Measurements from ENCODE around the gene CEP152. TPM values are rescaled to one million over a fixed set of nuclear protein-coding genes. Genes with fewer than 3 reads are reported as not detected.

The CEP152 gene
- total and polyA plus RNA-seq, 4 donors = 0.30 to 9.7 (median 3.5) TPM

- Histone ChIP-seq H3K27me3 (ENCODE audit: control insufficient read depth in 4 of 4, insufficient read depth in 4 of 4, low read length in 3 of 4) (no peaks in the 10 kb centered on the region), H3K4me1 (ENCODE audit: control insufficient read depth in 4 of 4, insufficient read depth in 4 of 4, low read length in 3 of 4) (no peaks in the 10 kb centered on the region), H3K36me3 (ENCODE audit: control insufficient read depth in 4 of 4, insufficient read depth in 3 of 4, low read depth in 1 of 4, low read length in 3 of 4) (no peaks in the 10 kb centered on the region), H3K27ac (ENCODE audit: low read depth in 1 of 2, low read length in 2 of 2) (no peak overlapping the region), H3K9me3 (ENCODE audit: control insufficient read depth in 4 of 4, low read length in 3 of 4) (no peaks in the 10 kb centered on the region), H3K9ac (ENCODE audit: low read depth in 1 of 2, low read length in 2 of 2) (no peak overlapping the region), H3K4me3 (ENCODE audit: low read depth in 1 of 3, low read length in 3 of 3) (no peak overlapping the region)
- no peak for DNase-seq (ENCODE audit: low spot score)
- TF ChIP-seq, protein P1, sequence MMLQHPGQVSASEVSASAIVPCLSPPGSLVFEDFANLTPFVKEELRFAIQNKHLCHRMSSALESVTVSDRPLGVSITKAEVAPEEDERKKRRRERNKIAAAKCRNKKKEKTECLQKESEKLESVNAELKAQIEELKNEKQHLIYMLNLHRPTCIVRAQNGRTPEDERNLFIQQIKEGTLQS (IDR thresholded peaks at IDR 0.05) = no peak
- TF ChIP-seq EGR1 (IDR thresholded peaks at IDR 0.05; ENCODE audit: low read depth in 2 of 2) = no peak
- TF ChIP-seq HNF4G (IDR thresholded peaks at IDR 0.05) = no peak
- TF ChIP-seq GABPA (IDR thresholded peaks at IDR 0.05 in 1 of 2, conservative IDR thresholded peaks at IDR 0.05 in 1 of 2) = no peak
- TF ChIP-seq JUND (IDR thresholded peaks at IDR 0.05) = no peak
- no peak for TF ChIP-seq REST (IDR thresholded peaks at IDR 0.05)
- TF ChIP-seq FOXA1 (IDR thresholded peaks at IDR 0.05) = no peak
- TF ChIP-seq FOXA2 (IDR thresholded peaks at IDR 0.05) = no peak
- no peak for TF ChIP-seq HNF4A (conservative IDR thresholded peaks at IDR 0.05)
- TF ChIP-seq NR2F2 (IDR thresholded peaks at IDR 0.05) = no peak
- TF ChIP-seq RAD21 (IDR thresholded peaks at IDR 0.05) = no peak
- TF ChIP-seq TAF1 (conservative IDR thresholded peaks at IDR 0.05) = no peak
- TF ChIP-seq, protein P2, sequence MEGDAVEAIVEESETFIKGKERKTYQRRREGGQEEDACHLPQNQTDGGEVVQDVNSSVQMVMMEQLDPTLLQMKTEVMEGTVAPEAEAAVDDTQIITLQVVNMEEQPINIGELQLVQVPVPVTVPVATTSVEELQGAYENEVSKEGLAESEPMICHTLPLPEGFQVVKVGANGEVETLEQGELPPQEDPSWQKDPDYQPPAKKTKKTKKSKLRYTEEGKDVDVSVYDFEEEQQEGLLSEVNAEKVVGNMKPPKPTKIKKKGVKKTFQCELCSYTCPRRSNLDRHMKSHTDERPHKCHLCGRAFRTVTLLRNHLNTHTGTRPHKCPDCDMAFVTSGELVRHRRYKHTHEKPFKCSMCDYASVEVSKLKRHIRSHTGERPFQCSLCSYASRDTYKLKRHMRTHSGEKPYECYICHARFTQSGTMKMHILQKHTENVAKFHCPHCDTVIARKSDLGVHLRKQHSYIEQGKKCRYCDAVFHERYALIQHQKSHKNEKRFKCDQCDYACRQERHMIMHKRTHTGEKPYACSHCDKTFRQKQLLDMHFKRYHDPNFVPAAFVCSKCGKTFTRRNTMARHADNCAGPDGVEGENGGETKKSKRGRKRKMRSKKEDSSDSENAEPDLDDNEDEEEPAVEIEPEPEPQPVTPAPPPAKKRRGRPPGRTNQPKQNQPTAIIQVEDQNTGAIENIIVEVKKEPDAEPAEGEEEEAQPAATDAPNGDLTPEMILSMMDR (IDR thresholded peaks at IDR 0.05; ENCODE audit: low read depth, low read length, missing input control) = no peak
- TF ChIP-seq SP1 (IDR thresholded peaks at IDR 0.05) = no peak
- TF ChIP-seq, protein P3, sequence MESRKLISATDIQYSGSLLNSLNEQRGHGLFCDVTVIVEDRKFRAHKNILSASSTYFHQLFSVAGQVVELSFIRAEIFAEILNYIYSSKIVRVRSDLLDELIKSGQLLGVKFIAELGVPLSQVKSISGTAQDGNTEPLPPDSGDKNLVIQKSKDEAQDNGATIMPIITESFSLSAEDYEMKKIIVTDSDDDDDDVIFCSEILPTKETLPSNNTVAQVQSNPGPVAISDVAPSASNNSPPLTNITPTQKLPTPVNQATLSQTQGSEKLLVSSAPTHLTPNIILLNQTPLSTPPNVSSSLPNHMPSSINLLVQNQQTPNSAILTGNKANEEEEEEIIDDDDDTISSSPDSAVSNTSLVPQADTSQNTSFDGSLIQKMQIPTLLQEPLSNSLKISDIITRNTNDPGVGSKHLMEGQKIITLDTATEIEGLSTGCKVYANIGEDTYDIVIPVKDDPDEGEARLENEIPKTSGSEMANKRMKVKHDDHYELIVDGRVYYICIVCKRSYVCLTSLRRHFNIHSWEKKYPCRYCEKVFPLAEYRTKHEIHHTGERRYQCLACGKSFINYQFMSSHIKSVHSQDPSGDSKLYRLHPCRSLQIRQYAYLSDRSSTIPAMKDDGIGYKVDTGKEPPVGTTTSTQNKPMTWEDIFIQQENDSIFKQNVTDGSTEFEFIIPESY (IDR thresholded peaks at IDR 0.05) = no peak
- TF ChIP-seq RXRA (IDR thresholded peaks at IDR 0.05) = no peak
- TF ChIP-seq MAX (IDR thresholded peaks at IDR 0.05) = no peak
- TF ChIP-seq YY1 (IDR thresholded peaks at IDR 0.05) = no peak
- WGBS = over 99% methylated on average over 2 of the region's 2 CpGs
These were observed 86.9 kb downstream of the CEP152 start for GRCh38 chr15:48723969-48724368.
